CD4-positive, alpha-beta memory T cell (primary cell): ENCODE measurements around the gene RNASE12. TPM values are rescaled to one million over a fixed set of nuclear protein-coding genes. Genes with fewer than 3 reads are reported as not detected.

Experiments
- CTCF ChIA-PET: fragments of 350-600 bp; sonication (Branson Sonifier 250); formaldehyde crosslinking; loops from one replicate; lab custom pipeline; 2021; ENCODE audit warnings: inconsistent platforms; ENCODE audit not compliant: partially characterized antibody; lab: Charles Lee
- POLR2A ChIA-PET: fragments of 350-600 bp; sonication (Branson Sonifier 250); formaldehyde crosslinking; loops from one replicate; lab custom pipeline; 2021; ENCODE audit not compliant: partially characterized antibody; lab: Charles Lee
- DNase-seq, 5 donors: peaks; one replicate each; pipeline versions ENCODE4 v3.0.0 to v3.0.0-alpha.2; 2020 to 2022; ENCODE audit warnings: mixed read lengths in 1 of 5
- H3K27ac ChIP-seq: one replicate; pipeline ENCODE4 v1.7.0; 2013; ENCODE audit warnings: low read depth, low read length
- H3K27me3 ChIP-seq: 2 replicates; pipeline ENCODE4 v1.7.0; 2013; ENCODE audit warnings: mild to moderate bottlenecking, low read length, moderate library complexity; ENCODE audit not compliant: insufficient read depth
- H3K36me3 ChIP-seq: 2 replicates; pipeline ENCODE4 v1.7.0; 2013; ENCODE audit warnings: mild to moderate bottlenecking, low read length, moderate library complexity; ENCODE audit not compliant: insufficient read depth
- H3K4me1 ChIP-seq: 2 replicates; pipeline ENCODE4 v1.7.0; 2013; ENCODE audit warnings: mild to moderate bottlenecking, low read length, moderate library complexity; ENCODE audit not compliant: insufficient read depth
- H3K4me3 ChIP-seq, 2 donors: one replicate each; pipeline ENCODE4 v1.7.0; 2013; ENCODE audit warnings: low read length in 2 of 2, mild to moderate bottlenecking in 1 of 2
- H3K9me3 ChIP-seq, 2 donors: one replicate each; pipeline ENCODE4 v1.7.0; 2013; ENCODE audit warnings: low read length in 2 of 2, control low read depth in 1 of 2; ENCODE audit not compliant: control insufficient read depth in 1 of 2
- H3K27ac Mint-ChIP-seq, 7 donors: one replicate each; pipeline ENCODE4 v1.8.0; 2020 to 2021; ENCODE audit warnings: mixed read lengths in 7 of 7, mild to moderate bottlenecking in 6 of 7, inconsistent platforms in 3 of 7, moderate library complexity in 3 of 7
- H3K27me3 Mint-ChIP-seq, 2 donors: one replicate each; pipeline ENCODE4 v1.8.0; 2020 to 2021; ENCODE audit warnings: mixed read lengths in 2 of 2
- H3K36me3 Mint-ChIP-seq, 2 donors: one replicate each; pipeline ENCODE4 v1.8.0; 2020 to 2021; ENCODE audit warnings: mixed read lengths in 2 of 2, inconsistent platforms in 1 of 2, mild to moderate bottlenecking in 1 of 2
- H3K4me1 Mint-ChIP-seq, 4 donors: one replicate each; pipeline ENCODE4 v1.8.0; 2020 to 2021; ENCODE audit warnings: mixed read lengths in 4 of 4, mild to moderate bottlenecking in 1 of 4
- H3K4me3 Mint-ChIP-seq, 8 donors: one replicate each; pipeline ENCODE4 v1.8.0; 2020 to 2021; ENCODE audit warnings: mixed read lengths in 8 of 8, mild to moderate bottlenecking in 7 of 8, moderate library complexity in 6 of 8, inconsistent platforms in 3 of 8
- H3K9me3 Mint-ChIP-seq, 8 donors: one replicate each; pipeline ENCODE4 v1.8.0; 2020 to 2021; ENCODE audit warnings: mixed read lengths in 8 of 8, mild to moderate bottlenecking in 5 of 8, inconsistent platforms in 3 of 8, moderate library complexity in 1 of 8
- intact Hi-C: fragments of 100-400 bp; cut with micrococcal nuclease; formaldehyde crosslinking; loops from one replicate; pipeline ENCODE4 v1.15.1; 2023
- polyA plus RNA-seq, 2 donors: library from polyadenylated mRNA; unstranded; fragments of 300-500 nt; fragmentation: Illumina TruSeq; gene quantifications; one replicate each; pipeline ENCODE4 v1.2.3, GENCODE V29; 2021
- total RNA-seq, 2 experiments: library from RNA; stranded (reverse); gene quantifications; one replicate each; pipeline ENCODE4 v1.2.3, GENCODE V29; 2021

RNASE12 gene
- total and polyA plus RNA-seq, 4 experiments from 2014 or later, result not detected

- intact Hi-C loops, result no loop called here
- CTCF ChIA-PET, result interaction anchor here (1.3 kb wide), 1 partner anchor 18 kb away, joined by 3 read pairs; no protein-coding TSS in a partner anchor
- peaks cover 0 to 15% (median 2%) of the 10 kb centered on the region in 4 donors for H3K4me1 Mint-ChIP-seq
These were observed 3.6 kb downstream of the RNASE12 start, which contains the start of gene RNASE11 for GRCh38 chr14:20587489-20588154. TSS of gene RNASE11 (minus strand) at chr14:20588001.

DNA sequence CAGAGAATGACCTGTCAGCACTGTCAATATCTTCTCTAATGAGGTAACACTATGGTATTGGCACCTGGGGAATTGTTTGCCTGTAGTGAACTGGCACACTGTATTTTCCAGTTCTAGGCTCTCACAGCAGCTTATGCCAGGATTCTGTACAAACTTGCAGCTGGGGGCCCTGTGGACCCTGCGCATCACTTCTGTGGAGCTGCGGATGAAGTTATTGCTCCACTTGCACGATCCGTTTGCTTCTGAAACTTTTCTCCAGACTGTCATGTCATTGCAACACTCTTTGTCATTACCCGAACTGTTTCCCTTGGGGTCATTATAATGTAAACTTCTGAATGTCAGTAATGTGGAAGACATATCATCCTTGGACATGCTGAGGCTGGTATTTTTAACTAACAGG is 7.3 kb downstream of the RNASE12 start:
- Mint-ChIP-seq H3K9me3 (peaks cover 0 to 11% (median 4%) of the 10 kb centered on the region in 8 donors), H3K4me1 (peaks cover 0 to 5% (median 0%) of the 10 kb centered on the region in 4 donors), H3K27ac (no peak overlapping the region), H3K27me3 (peaks cover 2 to 5% of the 10 kb centered on the region in 2 donors), H3K36me3 (peaks cover 0 to 4% of the 10 kb centered on the region in 2 donors), H3K4me3 (no peak overlapping the region)
- CTCF ChIA-PET, result interaction anchor here (1.2 kb wide), 1 partner anchor 18 kb away, joined by 3 read pairs; no protein-coding TSS in a partner anchor
- Histone ChIP-seq H3K36me3 (no peaks in the 10 kb centered on the region), H3K4me3 (no peak overlapping the region), H3K9me3 (no peaks in the 10 kb centered on the region), H3K27me3 (no peaks in the 10 kb centered on the region), H3K4me1 (no peaks in the 10 kb centered on the region), H3K27ac (no peak overlapping the region)
- POLR2A ChIA-PET, result no interaction called here
- intact Hi-C loops, result no loop called here
- DNase-seq, result no peak

More at GRCh38 chr14:20587489-20588154, 3.6 kb downstream of the RNASE12 start, which contains the start of gene RNASE11:
- Histone ChIP-seq H3K27ac (no peak within 1 kb of the TSS), H3K27me3 (no peaks in the 10 kb centered on the region), H3K4me3 (no peak within 1 kb of the TSS), H3K4me1 (peaks cover 5% of the 10 kb centered on the region), H3K9me3 (no peaks in the 10 kb centered on the region), H3K36me3 (no peaks in the 10 kb centered on the region)
- Mint-ChIP-seq H3K9me3 (peaks cover 0 to 11% (median 4%) of the 10 kb centered on the region in 8 donors), H3K27ac (no peak within 1 kb of the TSS), H3K4me3 (no peak within 1 kb of the TSS), H3K36me3 (peaks cover 0 to 4% of the 10 kb centered on the region in 2 donors), H3K27me3 (peaks cover 5 to 6% of the 10 kb centered on the region in 2 donors)
- DNase-seq, result no peak
- POLR2A ChIA-PET, result no interaction called here

- CTCF ChIA-PET, result interaction anchor here (1.2 kb wide), 1 partner anchor 17 kb away, joined by 3 read pairs; no protein-coding TSS in a partner anchor
- intact Hi-C loops, result no loop called here
These were observed 8.0 kb downstream of the RNASE12 start for GRCh38 chr14:20583142-20583541.

GRCh38 chr14:20580242-20580641 is 10.9 kb downstream of the RNASE12 start:
- Mint-ChIP-seq H3K9me3 (peaks cover 0 to 2% (median 0%) of the 10 kb centered on the region in 8 donors), H3K27ac (no peak overlapping the region), H3K27me3 (no peaks in the 10 kb centered on the region), H3K36me3 (no peaks in the 10 kb centered on the region), H3K4me1 (peaks cover 0 to 2% (median 0%) of the 10 kb centered on the region in 4 donors), H3K4me3 (no peak overlapping the region)
- DNase-seq, result no peak
- H3K27ac ChIP-seq, result no peak overlapping the region
- H3K27me3 ChIP-seq, result no peaks in the 10 kb centered on the region
- ChIA-PET CTCF (interaction anchor here (1.2 to 1.3 kb wide), 2 partner anchors 50 to 159 kb away, joined by 3 read pairs; no protein-coding TSS in a partner anchor), POLR2A (no interaction called here)
- H3K4me1 ChIP-seq, result no peaks in the 10 kb centered on the region
- H3K36me3 ChIP-seq, result no peaks in the 10 kb centered on the region
- no peaks in the 10 kb centered on the region for H3K9me3 ChIP-seq
- no peak overlapping the region for H3K4me3 ChIP-seq
- intact Hi-C loops, result no loop called here

More at GRCh38 chr14:20583142-20583541, 8.0 kb downstream of the RNASE12 start:
- no peak for DNase-seq
- Mint-ChIP-seq H3K36me3 (peaks cover 0 to 4% of the 10 kb centered on the region in 2 donors), H3K27ac (no peak overlapping the region), H3K4me3 (no peak overlapping the region), H3K27me3 (peaks cover 2 to 5% of the 10 kb centered on the region in 2 donors), H3K9me3 (peaks cover 0 to 11% (median 4%) of the 10 kb centered on the region in 8 donors), H3K4me1 (peaks cover 0 to 5% (median under 1%) of the 10 kb centered on the region in 4 donors)
- no peaks in the 10 kb centered on the region for H3K36me3 ChIP-seq
- H3K9me3 ChIP-seq, result no peaks in the 10 kb centered on the region
- no peak overlapping the region for H3K4me3 ChIP-seq
- POLR2A ChIA-PET, result no interaction called here
- no peaks in the 10 kb centered on the region for H3K4me1 ChIP-seq
- no peaks in the 10 kb centered on the region for H3K27me3 ChIP-seq
- H3K27ac ChIP-seq, result no peak overlapping the region

DNA sequence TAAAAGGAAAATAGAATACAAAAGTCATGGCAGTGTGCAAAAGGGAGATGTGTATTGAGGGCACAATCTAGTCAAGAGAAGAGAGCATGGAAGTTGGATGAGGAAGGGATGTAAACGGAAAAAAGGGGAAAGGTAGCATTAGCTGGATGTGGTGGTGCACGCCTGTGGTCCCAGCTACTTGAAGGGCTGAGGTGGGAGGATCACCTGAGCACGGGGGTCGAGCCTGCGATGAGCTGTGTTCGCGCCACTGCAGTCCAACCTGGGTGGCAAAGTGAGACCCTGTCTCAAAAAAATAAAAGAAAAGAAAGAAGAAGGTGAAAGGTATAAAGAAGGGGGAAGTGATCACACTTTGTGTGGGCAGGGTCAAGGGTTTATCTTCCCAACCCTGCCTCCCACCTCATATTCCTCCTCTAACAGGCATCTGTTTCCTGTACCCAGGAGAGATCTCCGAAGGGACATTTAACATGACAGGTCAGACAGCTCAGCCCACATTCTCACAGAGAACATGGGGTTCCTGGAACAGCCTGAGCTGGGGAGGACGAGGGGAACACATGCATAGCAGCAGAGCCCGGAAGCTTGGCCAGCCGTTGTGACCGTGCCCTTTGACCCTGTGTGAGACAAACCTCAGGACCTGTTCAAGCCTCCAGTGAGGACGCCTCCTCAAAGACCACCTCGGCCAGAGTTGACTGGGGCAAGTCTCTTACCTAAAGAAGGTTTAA is 12.2 kb downstream of the RNASE12 start:
- peak overlapping the region in 3 of 7 donors; percentile 0 to 3 (median 2) for H3K27ac Mint-ChIP-seq
- H3K4me1 Mint-ChIP-seq, result peaks cover 0 to 2% (median 0%) of the 10 kb centered on the region in 4 donors

DNA sequence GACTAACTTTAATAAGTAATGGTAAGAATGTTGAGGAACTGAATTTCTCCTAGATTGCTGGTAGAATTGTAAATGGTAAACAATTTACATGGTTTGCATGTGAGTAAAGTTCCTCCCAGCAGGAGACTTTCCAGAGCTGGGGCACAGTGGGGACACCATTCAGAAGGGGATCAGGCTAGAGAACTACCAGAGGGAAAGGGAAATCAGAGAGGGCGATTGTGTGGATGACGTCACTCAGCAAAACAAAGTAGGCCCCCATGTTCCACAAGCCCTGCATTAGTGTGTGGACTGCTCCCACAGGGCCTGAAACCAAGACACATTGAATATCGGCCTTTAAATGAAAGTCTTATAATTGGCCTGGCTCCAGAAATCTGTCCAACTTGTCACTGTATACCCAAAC is 12.9 kb downstream of the RNASE12 start:
- peaks cover 0 to 2% (median 0%) of the 10 kb centered on the region in 4 donors for H3K4me1 Mint-ChIP-seq
- no peak overlapping the region for H3K4me3 Mint-ChIP-seq
- CTCF ChIA-PET, result interaction anchor here (1.5 kb wide), 1 partner anchor 162 kb away, joined by 3 read pairs; no protein-coding TSS in a partner anchor
- no peaks in the 10 kb centered on the region for H3K9me3 ChIP-seq
- no peak overlapping the region for H3K4me3 ChIP-seq
- H3K27ac ChIP-seq, result no peak overlapping the region
- DNase-seq, result no peak
- POLR2A ChIA-PET, result no interaction called here
- H3K27me3 ChIP-seq, result no peaks in the 10 kb centered on the region
- intact Hi-C loops, result no loop called here
- no peaks in the 10 kb centered on the region for H3K4me1 ChIP-seq
- H3K36me3 ChIP-seq, result no peaks in the 10 kb centered on the region
- no peaks in the 10 kb centered on the region for H3K36me3 Mint-ChIP-seq
- no peak overlapping the region for H3K27ac Mint-ChIP-seq
- H3K27me3 Mint-ChIP-seq, result no peaks in the 10 kb centered on the region
- H3K9me3 Mint-ChIP-seq, result no peaks in the 10 kb centered on the region

More for the DNA sequence above, 12.2 kb downstream of the RNASE12 start:
- CTCF ChIA-PET, result no interaction called here
- Histone ChIP-seq H3K4me3 (no peak overlapping the region), H3K27ac (no peak overlapping the region), H3K36me3 (no peaks in the 10 kb centered on the region), H3K27me3 (no peaks in the 10 kb centered on the region), H3K9me3 (no peaks in the 10 kb centered on the region), H3K4me1 (no peaks in the 10 kb centered on the region)
- Mint-ChIP-seq H3K27me3 (no peaks in the 10 kb centered on the region), H3K4me3 (no peak overlapping the region), H3K9me3 (no peaks in the 10 kb centered on the region), H3K36me3 (no peaks in the 10 kb centered on the region)
- DNase-seq, result no peak
- intact Hi-C loops, result no loop called here
- POLR2A ChIA-PET, result no interaction called here
